GM23248 (cell line): ENCODE results near the gene ZNF264. TPM values are rescaled to one million over a fixed set of nuclear protein-coding genes. Genes with fewer than 3 reads are reported as not detected.

ENCODE experiments used
- DNase-seq: peaks from one replicate; pipeline ENCODE4 v3.0.0-alpha.2; 2015
- H2AFZ ChIP-seq: fragments of 200-600 bp; sonication (generic); 2 replicates; pipeline ENCODE4 v1.6.1; 2016; ENCODE audit warnings: antibody characterized with exemption
- H3F3A ChIP-seq: fragments of 200-600 bp; sonication (generic); 2 replicates; pipeline ENCODE4 v1.6.1; 2016; ENCODE audit warnings: mild to moderate bottlenecking, antibody characterized with exemption, mixed run types; ENCODE audit not compliant: insufficient read depth
- H3K27ac ChIP-seq: fragments of 200-600 bp; sonication (generic); 2 replicates; pipeline ENCODE4 v1.5.1; 2016; ENCODE audit warnings: mild to moderate bottlenecking
- H3K27me3 ChIP-seq: fragments of 200-600 bp; sonication (generic); replicated peaks from 2 replicates; pipeline ENCODE4 v1.6.1; 2016; ENCODE audit warnings: mild to moderate bottlenecking; ENCODE audit not compliant: insufficient read depth
- H3K36me3 ChIP-seq: fragments of 200-600 bp; sonication (generic); 2 replicates; pipeline ENCODE4 v1.6.1; 2016; ENCODE audit warnings: low read depth, mild to moderate bottlenecking
- H3K4me1 ChIP-seq: fragments of 200-600 bp; sonication (generic); 2 replicates; pipeline ENCODE4 v1.6.1; 2016; ENCODE audit warnings: mild to moderate bottlenecking; ENCODE audit not compliant: insufficient read depth
- H3K4me2 ChIP-seq: fragments of 200-600 bp; sonication (generic); one replicate; pipeline ENCODE4 v1.6.1; 2016; ENCODE audit warnings: mild to moderate bottlenecking; ENCODE audit not compliant: unreplicated experiment
- H3K4me3 ChIP-seq: fragments of 200-600 bp; sonication (generic); 2 replicates; pipeline ENCODE4 v1.5.1; 2016; ENCODE audit warnings: mild to moderate bottlenecking
- H3K79me2 ChIP-seq: fragments of 200-600 bp; sonication (generic); 2 replicates; pipeline ENCODE4 v1.6.1; 2016; ENCODE audit warnings: mild to moderate bottlenecking; ENCODE audit not compliant: insufficient read depth
- H3K9ac ChIP-seq: fragments of 200-600 bp; sonication (generic); 2 replicates; pipeline ENCODE4 v1.6.1; 2016; ENCODE audit warnings: mild to moderate bottlenecking
- H3K9me2 ChIP-seq: fragments of 200-600 bp; sonication (generic); 2 replicates; pipeline ENCODE4 v1.6.1; 2016; ENCODE audit warnings: mixed run types, mild to moderate bottlenecking, moderate library complexity; ENCODE audit not compliant: insufficient read depth
- H3K9me3 ChIP-seq: fragments of 200-600 bp; sonication (generic); one replicate; pipeline ENCODE4 v1.6.1; 2017; ENCODE audit warnings: low read depth
- H4K20me1 ChIP-seq: fragments of 200-600 bp; sonication (generic); 2 replicates; pipeline ENCODE4 v1.6.0; 2016; ENCODE audit not compliant: insufficient read depth
- EZH2 ChIP-seq: fragments of 200-600 bp; sonication (generic); IDR thresholded peaks from 2 replicates; pipeline ENCODE4 v1.6.1; 2018; ENCODE audit warnings: antibody characterized with exemption, mild to moderate bottlenecking; ENCODE audit not compliant: insufficient read depth, poor library complexity, severe bottlenecking
- EZH2phosphoT487 ChIP-seq: fragments of 200-600 bp; sonication (generic); IDR thresholded peaks from 2 replicates; pipeline ENCODE4 v1.6.1; 2018; ENCODE audit warnings: antibody characterized with exemption, moderate library complexity, mild to moderate bottlenecking, low read depth; ENCODE audit not compliant: insufficient read depth
- WGBS, 2 experiments: methylation state at CpG; one replicate each; pipeline ENCODE4 v1.1.6; 2015 to 2017; ENCODE audit warnings: low lambda C conversion rate in 2 of 2, low coverage in 1 of 2; ENCODE audit errors: missing lambda C conversion rate in 2 of 2; 5-methylcytosine and 5-hydroxymethylcytosine counted together
- in situ Hi-C: fragments of 300-500 bp; cut with MboI; formaldehyde crosslinking; loops from 2 replicates; pipeline ENCODE4 v1.15.0; 2020
- polyA plus RNA-seq: library from polyadenylated mRNA; unstranded; fragments of >200 nt; fragmentation: Nextera tagmentation; extraction: Ambion mirVana; gene quantifications from 2 replicates; pipeline ENCODE4 v1.2.1, GENCODE V29; 2016
- total RNA-seq: library from RNA; depleted of rRNA; stranded (reverse); fragments of >200 nt; shearing (Covaris generic); gene quantifications from 2 replicates; pipeline ENCODE4 v1.2.3, GENCODE V29; 2014

The ZNF264 gene
- total and polyA plus RNA-seq, 2 experiments from 2014 or later: 3.8 to 23.5 TPM

DNA sequence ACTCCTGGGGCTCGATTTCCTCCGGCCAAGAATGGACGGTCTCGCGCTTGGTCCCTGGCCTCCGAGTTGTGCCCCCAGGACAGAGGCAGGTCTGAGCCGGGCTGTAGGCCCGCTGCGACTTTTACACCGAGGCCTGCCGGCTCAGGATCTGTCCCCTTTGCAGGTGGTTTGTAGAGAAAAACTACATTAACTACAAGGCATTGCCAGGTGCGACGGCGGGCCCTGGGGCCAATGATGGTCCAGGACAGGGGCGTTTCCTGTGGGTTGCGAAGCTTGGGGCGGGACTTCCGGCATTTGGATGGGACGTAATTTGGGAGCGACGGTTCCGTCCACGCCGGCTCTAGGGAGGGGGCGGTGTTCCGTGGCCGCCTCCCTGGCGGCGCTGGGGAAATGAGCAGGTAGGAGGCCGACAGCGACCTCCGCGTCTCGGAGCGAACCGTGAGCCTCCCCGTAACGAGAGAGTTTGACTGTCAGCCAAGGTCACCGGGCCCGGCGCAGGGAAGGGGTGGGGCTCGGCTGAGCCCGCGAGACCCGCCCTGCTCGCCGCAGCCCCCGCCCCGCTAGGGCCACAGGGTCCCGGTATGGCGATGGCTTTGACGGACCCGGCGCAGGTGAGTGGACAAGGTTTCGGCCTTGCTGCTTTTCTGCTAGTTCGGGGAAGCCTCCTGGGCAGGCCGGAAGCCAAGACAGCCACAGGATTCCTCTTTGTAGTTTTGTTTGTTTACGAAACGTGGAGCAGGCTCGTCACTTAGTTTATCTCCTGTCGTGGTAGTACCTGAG, 49.2 kb downstream of the ZNF264 start, which contains the start of gene ZNF805:
ZNF805 (plus strand) TSS at position 322 of the 780 bp plus-strand sequence; CDS start at position 582, 260 bp downstream.
- peak; percentile 96 for DNase-seq
- Histone ChIP-seq H2AFZ (peak within 1 kb of the TSS; percentile 100), H3K4me3 (peak within 1 kb of the TSS; percentile 98), H3K79me2 (peaks cover 48% of the 10 kb centered on the region), H3K9me2 (no peaks in the 10 kb centered on the region), H3F3A (no peaks in the 10 kb centered on the region), H3K27me3 (no peaks in the 10 kb centered on the region), H3K4me2 (peak within 1 kb of the TSS; percentile 91), H3K27ac (peak within 1 kb of the TSS; percentile 75), H3K36me3 (no peaks in the 10 kb centered on the region; the same call in 1 of the 2 replicates), H4K20me1 (no peaks in the 10 kb centered on the region), H3K9me3 (no peaks in the 10 kb centered on the region), H3K9ac (peak within 1 kb of the TSS; percentile 95), H3K4me1 (peaks cover 12% of the 10 kb centered on the region)
- TF ChIP-seq EZH2phosphoT487: no peak
- TF ChIP-seq EZH2: no peak
- 1 to 2% methylated on average over 48 to 56 of the region's 61 CpGs for WGBS, 2 experiments
- in situ Hi-C loops: no loop called here

DNA sequence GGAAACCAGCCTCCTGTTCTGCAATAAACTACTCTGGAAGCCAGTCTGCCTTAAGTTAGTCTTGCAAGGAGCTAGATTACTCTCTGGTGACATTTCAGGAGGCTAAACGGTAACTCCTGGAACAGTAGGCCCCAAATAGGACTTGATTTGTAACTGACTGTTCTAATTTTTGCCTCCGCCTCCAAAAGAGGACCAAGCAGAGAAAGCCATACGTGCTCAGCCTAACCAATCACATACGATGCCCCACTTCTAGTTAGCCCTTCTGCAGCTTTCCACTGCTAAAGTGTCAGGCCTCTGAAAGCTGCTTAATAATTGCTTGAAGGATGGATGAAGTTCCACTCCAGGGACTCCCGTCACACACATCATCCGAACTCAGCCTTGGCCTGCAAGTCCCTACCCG, 49.9 kb downstream of the ZNF264 start:
- peak; percentile 57 for DNase-seq
- peaks cover 12% of the 10 kb centered on the region for H3K4me1 ChIP-seq
- H4K20me1 ChIP-seq: no peaks in the 10 kb centered on the region
- H3K36me3 ChIP-seq: peaks cover under 1% of the 10 kb centered on the region; the same call in 1 of the 2 replicates
- H3K27ac ChIP-seq: peak overlapping the region; percentile 75
- H2AFZ ChIP-seq: peak overlapping the region; percentile 100
- no peaks in the 10 kb centered on the region for H3K9me3 ChIP-seq
- peak overlapping the region; percentile 95 for H3K9ac ChIP-seq
- in situ Hi-C loops: no loop called here
- no peaks in the 10 kb centered on the region for H3F3A ChIP-seq
- 9 to 14% methylated on average over 7 of the region's 7 CpGs for WGBS, 2 experiments
- H3K4me3 ChIP-seq: peak overlapping the region; percentile 98
- H3K27me3 ChIP-seq: no peaks in the 10 kb centered on the region
- peaks cover 54% of the 10 kb centered on the region for H3K79me2 ChIP-seq
- peak overlapping the region; percentile 91 for H3K4me2 ChIP-seq
- TF ChIP-seq EZH2phosphoT487 (no peak), EZH2 (no peak)
- no peaks in the 10 kb centered on the region for H3K9me2 ChIP-seq

GRCh38 chr19:57242821-57243220, 51.5 kb downstream of the ZNF264 start:
- Histone ChIP-seq H3K4me3 (peak overlapping the region; percentile 98; the same call in 1 of the 2 replicates), H3K79me2 (peaks cover 70% of the 10 kb centered on the region), H2AFZ (no peak overlapping the region), H3F3A (no peaks in the 10 kb centered on the region), H3K9me3 (no peaks in the 10 kb centered on the region), H3K9ac (peak overlapping the region; percentile 95; the same call in 1 of the 2 replicates), H3K9me2 (no peaks in the 10 kb centered on the region), H3K4me1 (peaks cover 12% of the 10 kb centered on the region), H3K4me2 (no peak overlapping the region), H3K36me3 (peaks cover 9% of the 10 kb centered on the region; the same call in 1 of the 2 replicates), H4K20me1 (no peaks in the 10 kb centered on the region), H3K27me3 (no peaks in the 10 kb centered on the region), H3K27ac (no peak overlapping the region)
- TF ChIP-seq EZH2phosphoT487 (no peak), EZH2 (no peak)
- WGBS, 2 experiments: 88 to 90% methylated on average over 5 of the region's 5 CpGs
- in situ Hi-C loops: no loop called here
- no peak for DNase-seq

GRCh38 chr19:57244513-57244912, 53.2 kb downstream of the ZNF264 start:
- peaks cover 85% of the 10 kb centered on the region for H3K79me2 ChIP-seq
- 92 to 94% methylated on average over 5 of the region's 5 CpGs for whole genome bisulfite sequencing, 2 experiments

More at GRCh38 chr19:57244513-57244912, 53.2 kb downstream of the ZNF264 start:
- Histone ChIP-seq H3K27me3 (no peaks in the 10 kb centered on the region), H2AFZ (no peak overlapping the region), H3K4me2 (no peak overlapping the region), H3F3A (no peaks in the 10 kb centered on the region), H3K9me2 (no peaks in the 10 kb centered on the region), H3K36me3 (peaks cover 23% of the 10 kb centered on the region; the same call in 1 of the 2 replicates), H3K4me1 (peaks cover 12% of the 10 kb centered on the region), H4K20me1 (no peaks in the 10 kb centered on the region), H3K9ac (no peak overlapping the region), H3K9me3 (no peaks in the 10 kb centered on the region), H3K27ac (no peak overlapping the region), H3K4me3 (no peak overlapping the region)
- TF ChIP-seq EZH2phosphoT487 (no peak), EZH2 (no peak)
- DNase-seq: no peak
- in situ Hi-C loops: no loop called here
